Amniotic epithelial cell (primary cell): ENCODE results near the gene MYO10.
"Not testable (repeated sequence)": the region's sequence is repeated elsewhere in the genome, so short reads cannot be mapped to it uniquely, and the experiment has no call there.

Source experiments
- DNase-seq: peaks from one replicate; pipeline ENCODE4 v3.0.0-alpha.2; 2010; ENCODE audit warnings: low read depth

MYO10 gene

GRCh38 chr5:16740066-16740810 is 195.8 kb downstream of the MYO10 start:
- DNase-seq: peak; percentile 12

GRCh38 chr5:16738393-16738792 is 197.7 kb downstream of the MYO10 start:
- DNase-seq: not testable (repeated sequence)

GRCh38 chr5:16737620-16738364 is 198.3 kb downstream of the MYO10 start:
- no peak for DNase-seq

- DNase-seq: no peak
Measured at GRCh38 chr5:16737209-16737608, 198.9 kb downstream of the MYO10 start.

- DNase-seq: peak; percentile 52
Measured at GRCh38 chr5:16736158-16736995, 199.7 kb downstream of the MYO10 start.

GRCh38 chr5:16735101-16736060 is 200.7 kb downstream of the MYO10 start:
- no peak for DNase-seq

GRCh38 chr5:16733331-16734006 is 202.6 kb downstream of the MYO10 start:
- DNase-seq: no peak

- DNase-seq: no peak
Measured at GRCh38 chr5:16732356-16732755, 203.7 kb downstream of the MYO10 start.

GRCh38 chr5:16727755-16728325 is 208.2 kb downstream of the MYO10 start:
- DNase-seq: no peak

- peak; percentile 20 for DNase-seq
Measured at GRCh38 chr5:16726538-16726946, 209.5 kb downstream of the MYO10 start.

GRCh38 chr5:16725575-16725974 is 210.5 kb downstream of the MYO10 start:
- DNase-seq: no peak

GRCh38 chr5:16723821-16724220 is 212.3 kb downstream of the MYO10 start:
- no peak for DNase-seq

- DNase-seq: no peak
Measured at GRCh38 chr5:16722097-16722495, 214.0 kb downstream of the MYO10 start.

GRCh38 chr5:16721151-16722096 is 214.7 kb downstream of the MYO10 start:
- no peak for DNase-seq

GRCh38 chr5:16718036-16718435 is 218.1 kb downstream of the MYO10 start:
- not testable (repeated sequence) for DNase-seq

GRCh38 chr5:16713386-16713928 is 222.6 kb downstream of the MYO10 start:
- peak; percentile 15 for DNase-seq

- DNase-seq: no peak
Measured at GRCh38 chr5:16712620-16713019, 223.5 kb downstream of the MYO10 start.

- DNase-seq: no peak
Measured at GRCh38 chr5:16712178-16712577, 223.9 kb downstream of the MYO10 start.
